ENCODE measurements around the gene ZNF710. TPM values are rescaled to one million over a fixed set of nuclear protein-coding genes. Genes with fewer than 3 reads are reported as not detected.

Gene ZNF710
- total and polyA plus RNA-seq, 2 of the 13 experiments (the other 11 are each of a cell fraction or from before 2014, with no cell fraction given): 4.7 to 20.6 TPM

DNA sequence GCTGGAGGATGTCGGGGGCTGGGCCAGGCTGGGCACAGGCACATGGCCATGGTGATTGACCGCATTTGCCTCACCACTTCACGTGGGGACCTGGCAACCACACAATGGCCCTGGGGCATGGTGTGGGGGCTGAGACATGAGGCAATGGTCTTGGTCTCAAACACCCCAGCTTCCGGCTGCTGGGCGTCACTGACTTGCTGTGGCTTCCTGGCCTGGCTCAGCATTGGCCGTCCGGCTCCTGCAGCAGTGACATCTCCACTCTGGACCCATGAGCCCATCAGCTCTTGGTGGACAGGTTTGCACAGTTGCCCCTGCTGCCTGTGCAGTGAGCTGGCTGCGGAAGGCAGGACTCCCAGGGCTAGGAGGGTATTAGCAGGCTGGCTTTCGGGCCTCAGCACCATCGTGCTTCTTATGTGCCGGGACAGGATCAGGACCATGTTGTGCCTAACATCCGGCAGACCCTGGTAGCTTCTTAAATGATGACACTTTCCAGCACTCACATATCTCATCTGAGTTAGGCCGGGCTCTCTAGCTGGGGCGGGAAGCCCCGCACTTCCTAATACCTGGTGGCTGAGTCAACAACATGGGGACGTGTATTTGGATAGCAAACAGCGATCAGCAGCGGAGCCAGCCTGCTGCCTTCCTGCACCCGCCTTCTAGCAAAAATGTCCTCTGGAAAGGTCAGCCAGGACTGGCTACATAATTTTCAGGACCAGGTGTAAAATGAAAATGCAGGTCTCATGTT is 34.1 kb downstream of the ZNF710 start (continued):
- TF ChIP-seq, protein P1, sequence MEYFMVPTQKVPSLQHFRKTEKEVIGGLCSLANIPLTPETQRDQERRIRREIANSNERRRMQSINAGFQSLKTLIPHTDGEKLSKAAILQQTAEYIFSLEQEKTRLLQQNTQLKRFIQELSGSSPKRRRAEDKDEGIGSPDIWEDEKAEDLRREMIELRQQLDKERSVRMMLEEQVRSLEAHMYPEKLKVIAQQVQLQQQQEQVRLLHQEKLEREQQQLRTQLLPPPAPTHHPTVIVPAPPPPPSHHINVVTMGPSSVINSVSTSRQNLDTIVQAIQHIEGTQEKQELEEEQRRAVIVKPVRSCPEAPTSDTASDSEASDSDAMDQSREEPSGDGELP (IDR thresholded peaks at IDR 0.05; ENCODE audit: borderline replicate concordance, low read depth): peak; percentile 68; the same call in 1 of the 2 replicates
- TF ChIP-seq SMAD1 (CRISPR knock-in tag; IDR thresholded peaks at IDR 0.05; ENCODE audit: borderline replicate concordance, low read depth) (no peak), MTF2 (CRISPR knock-in tag; IDR thresholded peaks at IDR 0.05; ENCODE audit: borderline replicate concordance) (no peak), ZNF547 (CRISPR knock-in tag; IDR thresholded peaks at IDR 0.05) (peak; percentile 36; the same call in 1 of the 2 replicates), ZBTB3 (CRISPR knock-in tag; IDR thresholded peaks at IDR 0.05; ENCODE audit: borderline replicate concordance, low read depth) (no peak), BRCA1 (CRISPR knock-in tag; IDR thresholded peaks at IDR 0.05) (no peak), LCORL (IDR thresholded peaks at IDR 0.05) (no peak), LCORL (CRISPR knock-in tag; IDR thresholded peaks at IDR 0.05) (peak; percentile 89), HOXA3 (CRISPR knock-in tag; IDR thresholded peaks at IDR 0.05) (peak; percentile 71; the same call in 1 of the 2 replicates), ZSCAN30 (CRISPR knock-in tag; IDR thresholded peaks at IDR 0.05) (no peak)
- TF ChIP-seq, protein P2, sequence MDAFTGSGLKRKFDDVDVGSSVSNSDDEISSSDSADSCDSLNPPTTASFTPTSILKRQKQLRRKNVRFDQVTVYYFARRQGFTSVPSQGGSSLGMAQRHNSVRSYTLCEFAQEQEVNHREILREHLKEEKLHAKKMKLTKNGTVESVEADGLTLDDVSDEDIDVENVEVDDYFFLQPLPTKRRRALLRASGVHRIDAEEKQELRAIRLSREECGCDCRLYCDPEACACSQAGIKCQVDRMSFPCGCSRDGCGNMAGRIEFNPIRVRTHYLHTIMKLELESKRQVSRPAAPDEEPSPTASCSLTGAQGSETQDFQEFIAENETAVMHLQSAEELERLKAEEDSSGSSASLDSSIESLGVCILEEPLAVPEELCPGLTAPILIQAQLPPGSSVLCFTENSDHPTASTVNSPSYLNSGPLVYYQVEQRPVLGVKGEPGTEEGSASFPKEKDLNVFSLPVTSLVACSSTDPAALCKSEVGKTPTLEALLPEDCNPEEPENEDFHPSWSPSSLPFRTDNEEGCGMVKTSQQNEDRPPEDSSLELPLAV (CRISPR knock-in tag; conservative IDR thresholded peaks at IDR 0.05; ENCODE audit: low read depth): no peak
- TF ChIP-seq, protein P3, sequence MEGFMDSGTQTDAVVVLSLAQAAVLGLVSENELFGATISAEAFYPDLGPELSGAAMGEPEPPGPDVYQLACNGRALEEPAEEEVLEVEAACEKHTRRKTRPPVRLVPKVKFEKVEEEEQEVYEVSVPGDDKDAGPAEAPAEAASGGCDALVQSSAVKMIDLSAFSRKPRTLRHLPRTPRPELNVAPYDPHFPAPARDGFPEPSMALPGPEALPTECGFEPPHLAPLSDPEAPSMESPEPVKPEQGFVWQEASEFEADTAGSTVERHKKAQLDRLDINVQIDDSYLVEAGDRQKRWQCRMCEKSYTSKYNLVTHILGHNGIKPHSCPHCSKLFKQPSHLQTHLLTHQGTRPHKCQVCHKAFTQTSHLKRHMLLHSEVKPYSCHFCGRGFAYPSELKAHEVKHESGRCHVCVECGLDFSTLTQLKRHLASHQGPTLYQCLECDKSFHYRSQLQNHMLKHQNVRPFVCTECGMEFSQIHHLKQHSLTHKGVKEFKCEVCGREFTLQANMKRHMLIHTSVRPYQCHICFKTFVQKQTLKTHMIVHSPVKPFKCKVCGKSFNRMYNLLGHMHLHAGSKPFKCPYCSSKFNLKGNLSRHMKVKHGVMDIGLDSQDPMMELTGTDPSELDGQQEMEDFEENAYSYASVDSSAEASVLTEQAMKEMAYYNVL (CRISPR knock-in tag; IDR thresholded peaks at IDR 0.05; ENCODE audit: borderline replicate concordance): no peak
- TF ChIP-seq, protein P4, sequence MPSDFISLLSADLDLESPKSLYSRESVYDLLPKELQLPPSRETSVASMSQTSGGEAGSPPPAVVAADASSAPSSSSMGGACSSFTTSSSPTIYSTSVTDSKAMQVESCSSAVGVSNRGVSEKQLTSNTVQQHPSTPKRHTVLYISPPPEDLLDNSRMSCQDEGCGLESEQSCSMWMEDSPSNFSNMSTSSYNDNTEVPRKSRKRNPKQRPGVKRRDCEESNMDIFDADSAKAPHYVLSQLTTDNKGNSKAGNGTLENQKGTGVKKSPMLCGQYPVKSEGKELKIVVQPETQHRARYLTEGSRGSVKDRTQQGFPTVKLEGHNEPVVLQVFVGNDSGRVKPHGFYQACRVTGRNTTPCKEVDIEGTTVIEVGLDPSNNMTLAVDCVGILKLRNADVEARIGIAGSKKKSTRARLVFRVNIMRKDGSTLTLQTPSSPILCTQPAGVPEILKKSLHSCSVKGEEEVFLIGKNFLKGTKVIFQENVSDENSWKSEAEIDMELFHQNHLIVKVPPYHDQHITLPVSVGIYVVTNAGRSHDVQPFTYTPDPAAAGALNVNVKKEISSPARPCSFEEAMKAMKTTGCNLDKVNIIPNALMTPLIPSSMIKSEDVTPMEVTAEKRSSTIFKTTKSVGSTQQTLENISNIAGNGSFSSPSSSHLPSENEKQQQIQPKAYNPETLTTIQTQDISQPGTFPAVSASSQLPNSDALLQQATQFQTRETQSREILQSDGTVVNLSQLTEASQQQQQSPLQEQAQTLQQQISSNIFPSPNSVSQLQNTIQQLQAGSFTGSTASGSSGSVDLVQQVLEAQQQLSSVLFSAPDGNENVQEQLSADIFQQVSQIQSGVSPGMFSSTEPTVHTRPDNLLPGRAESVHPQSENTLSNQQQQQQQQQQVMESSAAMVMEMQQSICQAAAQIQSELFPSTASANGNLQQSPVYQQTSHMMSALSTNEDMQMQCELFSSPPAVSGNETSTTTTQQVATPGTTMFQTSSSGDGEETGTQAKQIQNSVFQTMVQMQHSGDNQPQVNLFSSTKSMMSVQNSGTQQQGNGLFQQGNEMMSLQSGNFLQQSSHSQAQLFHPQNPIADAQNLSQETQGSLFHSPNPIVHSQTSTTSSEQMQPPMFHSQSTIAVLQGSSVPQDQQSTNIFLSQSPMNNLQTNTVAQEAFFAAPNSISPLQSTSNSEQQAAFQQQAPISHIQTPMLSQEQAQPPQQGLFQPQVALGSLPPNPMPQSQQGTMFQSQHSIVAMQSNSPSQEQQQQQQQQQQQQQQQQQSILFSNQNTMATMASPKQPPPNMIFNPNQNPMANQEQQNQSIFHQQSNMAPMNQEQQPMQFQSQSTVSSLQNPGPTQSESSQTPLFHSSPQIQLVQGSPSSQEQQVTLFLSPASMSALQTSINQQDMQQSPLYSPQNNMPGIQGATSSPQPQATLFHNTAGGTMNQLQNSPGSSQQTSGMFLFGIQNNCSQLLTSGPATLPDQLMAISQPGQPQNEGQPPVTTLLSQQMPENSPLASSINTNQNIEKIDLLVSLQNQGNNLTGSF (CRISPR knock-in tag; IDR thresholded peaks at IDR 0.05): no peak
- TF ChIP-seq, protein P5, sequence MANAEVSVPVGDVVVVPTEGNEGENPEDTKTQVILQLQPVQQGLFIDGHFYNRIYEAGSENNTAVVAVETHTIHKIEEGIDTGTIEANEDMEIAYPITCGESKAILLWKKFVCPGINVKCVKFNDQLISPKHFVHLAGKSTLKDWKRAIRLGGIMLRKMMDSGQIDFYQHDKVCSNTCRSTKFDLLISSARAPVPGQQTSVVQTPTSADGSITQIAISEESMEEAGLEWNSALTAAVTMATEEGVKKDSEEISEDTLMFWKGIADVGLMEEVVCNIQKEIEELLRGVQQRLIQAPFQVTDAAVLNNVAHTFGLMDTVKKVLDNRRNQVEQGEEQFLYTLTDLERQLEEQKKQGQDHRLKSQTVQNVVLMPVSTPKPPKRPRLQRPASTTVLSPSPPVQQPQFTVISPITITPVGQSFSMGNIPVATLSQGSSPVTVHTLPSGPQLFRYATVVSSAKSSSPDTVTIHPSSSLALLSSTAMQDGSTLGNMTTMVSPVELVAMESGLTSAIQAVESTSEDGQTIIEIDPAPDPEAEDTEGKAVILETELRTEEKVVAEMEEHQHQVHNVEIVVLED (CRISPR knock-in tag; IDR thresholded peaks at IDR 0.05; ENCODE audit: borderline replicate concordance): no peak
- TF ChIP-seq, protein P6, sequence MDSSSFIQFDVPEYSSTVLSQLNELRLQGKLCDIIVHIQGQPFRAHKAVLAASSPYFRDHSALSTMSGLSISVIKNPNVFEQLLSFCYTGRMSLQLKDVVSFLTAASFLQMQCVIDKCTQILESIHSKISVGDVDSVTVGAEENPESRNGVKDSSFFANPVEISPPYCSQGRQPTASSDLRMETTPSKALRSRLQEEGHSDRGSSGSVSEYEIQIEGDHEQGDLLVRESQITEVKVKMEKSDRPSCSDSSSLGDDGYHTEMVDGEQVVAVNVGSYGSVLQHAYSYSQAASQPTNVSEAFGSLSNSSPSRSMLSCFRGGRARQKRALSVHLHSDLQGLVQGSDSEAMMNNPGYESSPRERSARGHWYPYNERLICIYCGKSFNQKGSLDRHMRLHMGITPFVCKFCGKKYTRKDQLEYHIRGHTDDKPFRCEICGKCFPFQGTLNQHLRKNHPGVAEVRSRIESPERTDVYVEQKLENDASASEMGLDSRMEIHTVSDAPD (CRISPR knock-in tag; IDR thresholded peaks at IDR 0.05): no peak

All from HepG2 (cell line).